Measurements from ENCODE around the gene CHST15.

CHST15 gene

GRCh38 chr10:124003871-124004662, 89.3 kb downstream of the CHST15 start:
- Histone ChIP-seq H3K79me2 (ENCODE audit: insufficient read depth, low read length) (no peaks in the 10 kb centered on the region), H4K20me1 (ENCODE audit: insufficient read depth, low read length) (no peaks in the 10 kb centered on the region), H3K36me3 (ENCODE audit: insufficient read depth, low read length) (no peaks in the 10 kb centered on the region), H3K9ac (ENCODE audit: low read depth, low read length) (no peak overlapping the region), H3K4me1 (ENCODE audit: insufficient read depth, low read length) (peaks cover 10% of the 10 kb centered on the region), H3K27ac (ENCODE audit: low read length) (no peak overlapping the region; the same call in 1 of the 2 replicates), H3K27me3 (ENCODE audit: insufficient read depth, low read length, poor library complexity) (no peaks in the 10 kb centered on the region), H3K4me2 (ENCODE audit: insufficient read depth, low read length) (no peak overlapping the region), H3K9me3 (ENCODE audit: insufficient read depth, low read length, severe bottlenecking) (no peaks in the 10 kb centered on the region), H3K4me3 (ENCODE audit: low read depth in 1 of 2, low read length in 2 of 2) (no peak overlapping the region), H2AFZ (ENCODE audit: low read depth, low read length) (no peak overlapping the region)
- no peak for TF ChIP-seq CTCF (IDR thresholded peaks at IDR 0.05; ENCODE audit: borderline replicate concordance, extremely low read depth, low read length, poor library complexity, severe bottlenecking)
- TF ChIP-seq EZH2 (IDR thresholded peaks at IDR 0.05; ENCODE audit: borderline replicate concordance, low read depth, low read length, severe bottlenecking): no peak
- ATAC-seq (ENCODE audit: insufficient read depth, low read depth) (peak; percentile 35; the same call in 1 of the 3 replicates), DNase-seq (no peak)

DNA sequence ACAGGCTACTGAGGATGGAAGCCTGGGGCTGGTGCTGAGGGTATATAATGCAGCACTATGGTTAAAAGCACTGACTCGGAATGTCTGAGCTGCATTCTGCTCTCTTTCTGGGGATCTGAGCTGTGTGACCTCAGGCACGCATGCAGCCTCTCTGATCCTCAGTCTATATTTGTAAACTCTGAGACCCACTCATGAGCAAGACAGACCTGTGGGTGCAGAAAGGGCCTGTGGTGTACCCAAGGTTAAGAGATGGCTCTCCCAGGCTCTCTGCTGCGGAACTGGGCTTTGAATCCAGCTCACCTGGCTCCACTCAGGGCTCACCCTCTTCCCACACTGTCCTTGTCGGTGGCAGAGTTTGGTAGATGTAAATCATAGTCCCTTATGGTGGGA, 89.9 kb downstream of the CHST15 start:
- no peaks in the 10 kb centered on the region for H3K9me3 ChIP-seq (ENCODE audit: insufficient read depth, low read length, severe bottlenecking)

GRCh38 chr10:124003070-124003419, 90.4 kb downstream of the CHST15 start:
- Histone ChIP-seq H3K4me1 (ENCODE audit: insufficient read depth, low read length) (peaks cover 10% of the 10 kb centered on the region), H3K4me2 (ENCODE audit: insufficient read depth, low read length) (no peak overlapping the region), H3K27me3 (ENCODE audit: insufficient read depth, low read length, poor library complexity) (no peaks in the 10 kb centered on the region), H3K9ac (ENCODE audit: low read depth, low read length) (no peak overlapping the region), H3K36me3 (ENCODE audit: insufficient read depth, low read length) (no peaks in the 10 kb centered on the region), H3K4me3 (ENCODE audit: low read depth in 1 of 2, low read length in 2 of 2) (no peak overlapping the region), H4K20me1 (ENCODE audit: insufficient read depth, low read length) (no peaks in the 10 kb centered on the region), H3K9me3 (ENCODE audit: insufficient read depth, low read length, severe bottlenecking) (no peaks in the 10 kb centered on the region), H3K27ac (ENCODE audit: low read length) (no peak overlapping the region), H2AFZ (ENCODE audit: low read depth, low read length) (no peak overlapping the region), H3K79me2 (ENCODE audit: insufficient read depth, low read length) (no peaks in the 10 kb centered on the region)
- DNase-seq (peak; percentile 2), ATAC-seq (ENCODE audit: insufficient read depth, low read depth) (no peak)
- TF ChIP-seq CTCF (IDR thresholded peaks at IDR 0.05; ENCODE audit: borderline replicate concordance, extremely low read depth, low read length, poor library complexity, severe bottlenecking): no peak
- TF ChIP-seq EZH2 (IDR thresholded peaks at IDR 0.05; ENCODE audit: borderline replicate concordance, low read depth, low read length, severe bottlenecking): no peak

More for the DNA sequence above, 89.9 kb downstream of the CHST15 start:
- H2AFZ ChIP-seq (ENCODE audit: low read depth, low read length): no peak overlapping the region
- H3K27me3 ChIP-seq (ENCODE audit: insufficient read depth, low read length, poor library complexity): no peaks in the 10 kb centered on the region
- H3K79me2 ChIP-seq (ENCODE audit: insufficient read depth, low read length): no peaks in the 10 kb centered on the region
- no peak overlapping the region for H3K9ac ChIP-seq (ENCODE audit: low read depth, low read length)
- no peaks in the 10 kb centered on the region for H3K36me3 ChIP-seq (ENCODE audit: insufficient read depth, low read length)
- no peaks in the 10 kb centered on the region for H4K20me1 ChIP-seq (ENCODE audit: insufficient read depth, low read length)
- H3K4me1 ChIP-seq (ENCODE audit: insufficient read depth, low read length): peaks cover 10% of the 10 kb centered on the region
- no peak for TF ChIP-seq EZH2 (IDR thresholded peaks at IDR 0.05; ENCODE audit: borderline replicate concordance, low read depth, low read length, severe bottlenecking)
- TF ChIP-seq CTCF (IDR thresholded peaks at IDR 0.05; ENCODE audit: borderline replicate concordance, extremely low read depth, low read length, poor library complexity, severe bottlenecking): no peak
- DNase-seq: no peak
- H3K4me3 ChIP-seq (ENCODE audit: low read depth in 1 of 2, low read length in 2 of 2): no peak overlapping the region
- H3K4me2 ChIP-seq (ENCODE audit: insufficient read depth, low read length): no peak overlapping the region
- no peak for ATAC-seq (ENCODE audit: insufficient read depth, low read depth)
- H3K27ac ChIP-seq (ENCODE audit: low read length): no peak overlapping the region
